DOHH2 (cell line): ENCODE measurements around the gene LRRC1.

Source experiments
- H3F3A ChIP-seq: fragments of 200-600 bp; sonication (generic), shearing (Covaris generic); 2 replicates; pipeline ENCODE4 v1.6.0; 2016; ENCODE audit warnings: antibody characterized with exemption, mild to moderate bottlenecking; ENCODE audit not compliant: control insufficient read depth, insufficient read depth
- H3K27ac ChIP-seq: fragments of 200-600 bp; sonication (generic); 2 replicates; pipeline ENCODE4 v1.5.1; 2014; ENCODE audit warnings: low read depth, mild to moderate bottlenecking, low read length, moderate library complexity
- H3K27me3 ChIP-seq: fragments of 200-600 bp; sonication (generic); 2 replicates; pipeline ENCODE4 v1.6.1; 2014; ENCODE audit warnings: mild to moderate bottlenecking, low read length, mixed read lengths; ENCODE audit not compliant: control insufficient read depth
- H3K36me3 ChIP-seq: fragments of 200-600 bp; sonication (generic); 2 replicates; pipeline ENCODE4 v1.6.1; 2014; ENCODE audit warnings: mild to moderate bottlenecking, low read length, moderate library complexity, mixed read lengths; ENCODE audit not compliant: control insufficient read depth
- H3K4me1 ChIP-seq: fragments of 200-600 bp; sonication (generic); 2 replicates; pipeline ENCODE4 v1.6.1; 2014; ENCODE audit warnings: mild to moderate bottlenecking, low read length, mixed read lengths; ENCODE audit not compliant: control insufficient read depth
- H3K4me2 ChIP-seq: fragments of 200-600 bp; sonication (generic); 2 replicates; pipeline ENCODE4 v1.6.0; 2014; ENCODE audit warnings: mild to moderate bottlenecking, low read length, moderate library complexity
- H3K4me3 ChIP-seq: fragments of 200-600 bp; sonication (generic); 2 replicates; pipeline ENCODE4 v1.5.1; 2014; ENCODE audit warnings: mild to moderate bottlenecking, low read length, mixed read lengths
- H3K79me2 ChIP-seq: fragments of 200-600 bp; sonication (generic); 2 replicates; pipeline ENCODE4 v1.6.1; 2014; ENCODE audit warnings: mild to moderate bottlenecking, low read length, mixed read lengths; ENCODE audit not compliant: control insufficient read depth
- H3K9me2 ChIP-seq: fragments of 200-600 bp; sonication (generic); replicated peaks from 2 replicates; pipeline ENCODE4 v1.6.1; 2014; ENCODE audit warnings: mild to moderate bottlenecking, low read length, mixed read lengths; ENCODE audit not compliant: control insufficient read depth
- H3K9me3 ChIP-seq: fragments of 200-600 bp; sonication (generic); 2 replicates; pipeline ENCODE4 v1.6.1; 2014; ENCODE audit warnings: antibody characterized with exemption, low read length, mixed read lengths; ENCODE audit not compliant: control insufficient read depth, insufficient read depth
- H4K20me1 ChIP-seq: fragments of 200-600 bp; sonication (generic); 2 replicates; pipeline ENCODE4 v1.6.0; 2014; ENCODE audit warnings: low read depth, mild to moderate bottlenecking, antibody characterized with exemption, low read length, moderate library complexity; ENCODE audit not compliant: control insufficient read depth, insufficient read depth
- CTCF ChIP-seq: fragments of 200-600 bp; sonication (generic); IDR thresholded peaks from one replicate; pipeline ENCODE4 v1.5.1; 2014; ENCODE audit warnings: antibody characterized with exemption, mild to moderate bottlenecking, low read depth, low read length; ENCODE audit not compliant: poor library complexity, severe bottlenecking
- EZH2phosphoT487 ChIP-seq: fragments of 200-600 bp; sonication (generic); IDR thresholded peaks from 2 replicates; pipeline ENCODE4 v1.6.1; 2017; ENCODE audit warnings: borderline replicate concordance, mild to moderate bottlenecking, antibody characterized with exemption, low read length, moderate library complexity, mixed read lengths

Gene LRRC1

GRCh38 chr6:53822401-53823125, 27.8 kb downstream of the LRRC1 start:
- Histone ChIP-seq H4K20me1 (peaks cover 3% of the 10 kb centered on the region; the same call in 1 of the 2 replicates), H3K27ac (no peak overlapping the region), H3K27me3 (no peaks in the 10 kb centered on the region), H3F3A (no peaks in the 10 kb centered on the region), H3K4me3 (no peak overlapping the region), H3K79me2 (0 out of 2 replicates have a peak, but pooled peaks cover 5% of the 10 kb centered on the region), H3K36me3 (no peaks in the 10 kb centered on the region), H3K9me2 (no peaks in the 10 kb centered on the region), H3K4me1 (no peaks in the 10 kb centered on the region), H3K9me3 (no peaks in the 10 kb centered on the region), H3K4me2 (no peak overlapping the region)
- TF ChIP-seq EZH2phosphoT487: no peak

GRCh38 chr6:53824714-53825113, 29.9 kb downstream of the LRRC1 start:
- no peaks in the 10 kb centered on the region for H4K20me1 ChIP-seq
- H3K27me3 ChIP-seq: no peaks in the 10 kb centered on the region
- H3F3A ChIP-seq: no peaks in the 10 kb centered on the region
- H3K27ac ChIP-seq: no peak overlapping the region
- no peaks in the 10 kb centered on the region for H3K9me3 ChIP-seq
- H3K4me3 ChIP-seq: no peak overlapping the region
- TF ChIP-seq CTCF: no peak
- no peak for TF ChIP-seq EZH2phosphoT487
- H3K79me2 ChIP-seq: 0 out of 2 replicates have a peak, but pooled peaks cover 7% of the 10 kb centered on the region
- H3K4me2 ChIP-seq: no peak overlapping the region
- H3K36me3 ChIP-seq: no peaks in the 10 kb centered on the region
- H3K9me2 ChIP-seq: no peaks in the 10 kb centered on the region
- H3K4me1 ChIP-seq: no peaks in the 10 kb centered on the region

GRCh38 chr6:53825532-53826321, 30.9 kb downstream of the LRRC1 start:
- Histone ChIP-seq H3K27ac (no peak overlapping the region), H3K79me2 (0 out of 2 replicates have a peak, but pooled peaks cover 7% of the 10 kb centered on the region), H3K9me3 (no peaks in the 10 kb centered on the region), H3K9me2 (no peaks in the 10 kb centered on the region), H3K4me1 (no peaks in the 10 kb centered on the region), H3F3A (no peaks in the 10 kb centered on the region), H3K4me3 (no peak overlapping the region), H3K27me3 (no peaks in the 10 kb centered on the region), H4K20me1 (no peaks in the 10 kb centered on the region), H3K4me2 (no peak overlapping the region), H3K36me3 (no peaks in the 10 kb centered on the region)
- TF ChIP-seq CTCF: no peak

- TF ChIP-seq EZH2phosphoT487: no peak
- TF ChIP-seq CTCF: no peak
- Histone ChIP-seq H3K27ac (no peak overlapping the region), H3K79me2 (0 out of 2 replicates have a peak, but pooled peaks cover 7% of the 10 kb centered on the region), H3F3A (no peaks in the 10 kb centered on the region), H3K4me2 (no peak overlapping the region), H3K9me2 (no peaks in the 10 kb centered on the region), H3K9me3 (no peaks in the 10 kb centered on the region), H3K4me3 (no peak overlapping the region), H3K4me1 (no peaks in the 10 kb centered on the region), H3K36me3 (no peaks in the 10 kb centered on the region), H3K27me3 (no peaks in the 10 kb centered on the region), H4K20me1 (no peaks in the 10 kb centered on the region)
Observed at GRCh38 chr6:53827531-53827930, 32.7 kb downstream of the LRRC1 start.
